ENCODE results near the gene DHRS3. TPM values are rescaled to one million over a fixed set of nuclear protein-coding genes. Genes with fewer than 3 reads are reported as not detected.

DHRS3 gene
- total RNA-seq, 1 experiment from 2014 or later, result 87.0 TPM

DNA sequence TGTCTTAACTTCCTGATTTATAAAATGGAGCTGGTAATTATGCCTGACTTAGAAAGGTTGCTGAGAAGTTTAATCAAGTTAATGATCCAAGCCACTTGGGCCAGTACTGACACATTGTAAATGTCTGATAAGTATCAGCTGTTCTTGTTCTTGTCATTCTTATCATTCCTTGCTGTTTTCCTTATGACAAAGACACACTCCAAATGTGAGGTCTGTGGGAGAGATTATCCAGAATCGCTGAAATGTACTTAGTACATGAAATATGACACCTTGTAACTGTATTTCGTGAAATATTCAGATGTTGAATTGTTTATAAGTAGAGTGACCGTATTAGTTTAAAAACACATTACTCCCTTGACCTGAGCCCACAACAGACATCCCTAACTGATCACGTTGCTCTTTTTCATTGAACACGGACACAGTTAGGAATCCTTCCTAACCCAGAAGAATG is 32.0 kb upstream of the DHRS3 start:
- H3K9me2 ChIP-seq (ENCODE audit: insufficient read depth), result no peaks in the 10 kb centered on the region
- no peak overlapping the region for H3K27ac ChIP-seq (ENCODE audit: low read depth, low read length)
- TF ChIP-seq ZNF274 (IDR thresholded peaks at IDR 0.05; ENCODE audit: low read depth, low read length) (no peak), CEBPB (IDR thresholded peaks at IDR 0.05; ENCODE audit: low read depth) (no peak), EZH2phosphoT487 (IDR thresholded peaks at IDR 0.05; ENCODE audit: borderline replicate concordance) (no peak), FOSL1 (IDR thresholded peaks at IDR 0.05; ENCODE audit: low read depth) (no peak), YY1 (IDR thresholded peaks at IDR 0.05; ENCODE audit: extremely low read depth, insufficient replicate concordance, low read depth, low read length) (no peak)
- no TSS peak for BruUV-seq (replicated peaks)
- no peaks in the 10 kb centered on the region for H3K9me3 ChIP-seq (ENCODE audit: control insufficient read depth in 1 of 2, insufficient read depth in 1 of 2, low read depth in 1 of 2, low read length in 2 of 2)
- no peaks in the 10 kb centered on the region for H3K4me1 ChIP-seq (ENCODE audit: control insufficient read depth in 1 of 2, insufficient read depth in 2 of 2, low read length in 2 of 2)
- intact Hi-C loops (cut with micrococcal nuclease), result loop anchor here (10.0 kb wide), 1 partner anchor 525 kb away; no protein-coding TSS in a partner anchor
- CTCF ChIA-PET, result interaction anchor here (1.4 kb wide), 1 partner anchor 9 kb away, joined by 6 read pairs; no protein-coding TSS in a partner anchor
- no peaks in the 10 kb centered on the region for H3K27me3 ChIP-seq (ENCODE audit: insufficient read depth, low read length)
- H3K4me3 ChIP-seq (replicated peaks in 1 of 2; ENCODE audit: low read depth in 1 of 2, low read length in 2 of 2), result no peak overlapping the region
- POLR2A ChIA-PET, result no interaction called here
- no peak overlapping the region for H2AFZ ChIP-seq (ENCODE audit: low read depth, low read length, poor library complexity, severe bottlenecking)
- H3K36me3 ChIP-seq (ENCODE audit: control insufficient read depth in 1 of 2, insufficient read depth in 2 of 2, low read length in 2 of 2), result no peaks in the 10 kb centered on the region
- RAD21 ChIA-PET (ENCODE audit: low non-redundant PET in 1 of 2, low total read pairs in 2 of 2, uncharacterized antibody in 2 of 2, unreplicated experiment in 2 of 2), result no interaction called here
- no peaks in the 10 kb centered on the region for H3K79me2 ChIP-seq (ENCODE audit: insufficient read depth, low read length)
- no peak overlapping the region for H3K9ac ChIP-seq (ENCODE audit: low read length)
- H3K4me2 ChIP-seq (ENCODE audit: low read length), result no peak overlapping the region
- no peak for ATAC-seq
- DNase-seq (ENCODE audit: low read depth, low spot score), result no peak
- H4K20me1 ChIP-seq (ENCODE audit: insufficient read depth), result no peaks in the 10 kb centered on the region

DNA sequence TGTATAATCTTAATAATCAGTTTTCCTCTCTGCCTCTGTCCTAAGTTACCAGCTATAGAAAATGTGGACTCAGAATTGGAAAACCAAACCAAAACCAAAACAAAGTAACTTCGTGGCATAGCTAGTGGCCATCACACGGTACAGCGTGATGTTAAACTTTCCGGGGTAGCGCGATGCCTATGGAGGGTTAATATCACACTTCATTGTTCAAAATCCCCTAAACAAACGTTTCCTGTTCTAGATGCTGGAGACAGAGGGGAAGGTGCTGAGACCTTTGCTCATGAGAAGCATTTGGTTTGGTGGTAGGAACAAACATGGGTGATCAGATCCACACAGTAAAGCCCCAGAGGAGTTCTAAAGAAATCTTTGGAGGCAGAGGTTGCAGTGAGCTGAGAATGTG is 30.7 kb upstream of the DHRS3 start:
- no peak overlapping the region for H3K4me2 ChIP-seq (ENCODE audit: low read length)
- DNase-seq (ENCODE audit: low read depth, low spot score) (no peak), ATAC-seq (no peak)
- H2AFZ ChIP-seq (ENCODE audit: low read depth, low read length, poor library complexity, severe bottlenecking), result no peak overlapping the region
- no peaks in the 10 kb centered on the region for H3K4me1 ChIP-seq (ENCODE audit: control insufficient read depth in 1 of 2, insufficient read depth in 2 of 2, low read length in 2 of 2)
- CTCF ChIA-PET, result interaction anchor here (1.4 kb wide), 1 partner anchor 10 kb away, joined by 6 read pairs; no protein-coding TSS in a partner anchor
- H3K36me3 ChIP-seq (ENCODE audit: control insufficient read depth in 1 of 2, insufficient read depth in 2 of 2, low read length in 2 of 2), result no peaks in the 10 kb centered on the region
- POLR2A ChIA-PET, result no interaction called here
- intact Hi-C loops (cut with micrococcal nuclease), result no loop called here
- H3K79me2 ChIP-seq (ENCODE audit: insufficient read depth, low read length), result no peaks in the 10 kb centered on the region
- H3K27me3 ChIP-seq (ENCODE audit: insufficient read depth, low read length), result no peaks in the 10 kb centered on the region
- BruUV-seq (replicated peaks), result no TSS peak
- no peak overlapping the region for H3K4me3 ChIP-seq (replicated peaks in 1 of 2; ENCODE audit: low read depth in 1 of 2, low read length in 2 of 2)
- no peak overlapping the region for H3K9ac ChIP-seq (ENCODE audit: low read length)
- no peaks in the 10 kb centered on the region for H3K9me3 ChIP-seq (ENCODE audit: control insufficient read depth in 1 of 2, insufficient read depth in 1 of 2, low read depth in 1 of 2, low read length in 2 of 2)
- RAD21 ChIA-PET (ENCODE audit: low non-redundant PET in 1 of 2, low total read pairs in 2 of 2, uncharacterized antibody in 2 of 2, unreplicated experiment in 2 of 2), result no interaction called here
- H3K9me2 ChIP-seq (ENCODE audit: insufficient read depth), result no peaks in the 10 kb centered on the region
- no peak overlapping the region for H3K27ac ChIP-seq (ENCODE audit: low read depth, low read length)
- no peaks in the 10 kb centered on the region for H4K20me1 ChIP-seq (ENCODE audit: insufficient read depth)
- no peak for TF ChIP-seq ELF1 (IDR thresholded peaks at IDR 0.05; ENCODE audit: borderline replicate concordance, low read depth)
- no peak for TF ChIP-seq SP1 (IDR thresholded peaks at IDR 0.05; ENCODE audit: low read depth)
- TF ChIP-seq TCF7L2 (IDR thresholded peaks at IDR 0.05; ENCODE audit: borderline replicate concordance, extremely low read depth, insufficient read depth, insufficient read length), result no peak
- TF ChIP-seq ZNF274 (IDR thresholded peaks at IDR 0.05; ENCODE audit: low read depth, low read length), result no peak
- TF ChIP-seq ZFX (IDR thresholded peaks at IDR 0.05), result no peak
- TF ChIP-seq, protein P1, sequence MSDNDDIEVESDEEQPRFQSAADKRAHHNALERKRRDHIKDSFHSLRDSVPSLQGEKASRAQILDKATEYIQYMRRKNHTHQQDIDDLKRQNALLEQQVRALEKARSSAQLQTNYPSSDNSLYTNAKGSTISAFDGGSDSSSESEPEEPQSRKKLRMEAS (IDR thresholded peaks at IDR 0.05), result no peak
- no peak for TF ChIP-seq RAD21 (IDR thresholded peaks at IDR 0.05; ENCODE audit: low read depth)
- TF ChIP-seq CEBPB (IDR thresholded peaks at IDR 0.05; ENCODE audit: low read depth), result no peak
- TF ChIP-seq, protein P2, sequence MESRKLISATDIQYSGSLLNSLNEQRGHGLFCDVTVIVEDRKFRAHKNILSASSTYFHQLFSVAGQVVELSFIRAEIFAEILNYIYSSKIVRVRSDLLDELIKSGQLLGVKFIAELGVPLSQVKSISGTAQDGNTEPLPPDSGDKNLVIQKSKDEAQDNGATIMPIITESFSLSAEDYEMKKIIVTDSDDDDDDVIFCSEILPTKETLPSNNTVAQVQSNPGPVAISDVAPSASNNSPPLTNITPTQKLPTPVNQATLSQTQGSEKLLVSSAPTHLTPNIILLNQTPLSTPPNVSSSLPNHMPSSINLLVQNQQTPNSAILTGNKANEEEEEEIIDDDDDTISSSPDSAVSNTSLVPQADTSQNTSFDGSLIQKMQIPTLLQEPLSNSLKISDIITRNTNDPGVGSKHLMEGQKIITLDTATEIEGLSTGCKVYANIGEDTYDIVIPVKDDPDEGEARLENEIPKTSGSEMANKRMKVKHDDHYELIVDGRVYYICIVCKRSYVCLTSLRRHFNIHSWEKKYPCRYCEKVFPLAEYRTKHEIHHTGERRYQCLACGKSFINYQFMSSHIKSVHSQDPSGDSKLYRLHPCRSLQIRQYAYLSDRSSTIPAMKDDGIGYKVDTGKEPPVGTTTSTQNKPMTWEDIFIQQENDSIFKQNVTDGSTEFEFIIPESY (IDR thresholded peaks at IDR 0.05; ENCODE audit: extremely low read depth, insufficient replicate concordance, low read length), result no peak
- TF ChIP-seq EZH2phosphoT487 (IDR thresholded peaks at IDR 0.05; ENCODE audit: borderline replicate concordance), result no peak
- no peak for TF ChIP-seq POLR2A (IDR thresholded peaks at IDR 0.05; ENCODE audit: borderline replicate concordance, extremely low read depth, insufficient read depth, insufficient read length)
- no peak for TF ChIP-seq CBX3 (IDR thresholded peaks at IDR 0.05; ENCODE audit: low read depth)
- TF ChIP-seq POLR2AphosphoS5 (IDR thresholded peaks at IDR 0.05; ENCODE audit: low read depth, low read length), result no peak
- no peak for TF ChIP-seq JUND (IDR thresholded peaks at IDR 0.05)
- TF ChIP-seq FOSL1 (IDR thresholded peaks at IDR 0.05; ENCODE audit: low read depth), result no peak
- TF ChIP-seq, protein P3, sequence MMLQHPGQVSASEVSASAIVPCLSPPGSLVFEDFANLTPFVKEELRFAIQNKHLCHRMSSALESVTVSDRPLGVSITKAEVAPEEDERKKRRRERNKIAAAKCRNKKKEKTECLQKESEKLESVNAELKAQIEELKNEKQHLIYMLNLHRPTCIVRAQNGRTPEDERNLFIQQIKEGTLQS (IDR thresholded peaks at IDR 0.05), result no peak

All from HCT116 (cell line).